Measurements from ENCODE around the gene TAS2R60. TPM values are rescaled to one million over a fixed set of nuclear protein-coding genes. Genes with fewer than 3 reads are reported as not detected.
"Not testable (repeated sequence)": the region's sequence is repeated elsewhere in the genome, so short reads cannot be mapped to it uniquely, and the experiment has no call there.

TAS2R60 gene
- total RNA-seq, 1 donor from 2014 or later: not detected

DNA sequence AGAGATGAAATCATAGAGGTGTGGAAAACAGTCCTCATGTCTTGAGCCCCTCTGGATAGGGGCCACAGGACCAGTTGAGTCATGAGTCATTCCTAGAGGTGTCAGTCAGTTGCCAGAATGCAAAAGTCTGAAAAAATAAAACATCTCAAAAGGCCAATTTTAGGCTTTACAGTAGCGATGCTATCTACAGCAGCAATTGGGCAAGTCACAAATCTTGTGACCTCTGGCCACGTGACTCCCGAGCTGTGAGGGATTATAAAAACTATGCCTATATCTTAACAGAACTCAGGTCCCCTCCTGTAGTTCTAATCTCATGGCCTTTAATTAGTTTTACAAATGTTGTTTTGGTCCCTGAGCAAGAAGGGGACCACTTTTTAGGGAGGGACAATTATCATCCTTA is 18.8 kb downstream of the TAS2R60 start:
- no peaks in the 10 kb centered on the region for H3K36me3 Mint-ChIP-seq
- H3K27me3 Mint-ChIP-seq: peaks cover 2% of the 10 kb centered on the region
- H3K9me3 Mint-ChIP-seq: peaks cover 4% of the 10 kb centered on the region
- no peak overlapping the region for H3K4me3 Mint-ChIP-seq
- no peak overlapping the region for H3K27ac Mint-ChIP-seq
- H3K4me1 Mint-ChIP-seq (ENCODE audit: unreplicated experiment): no peaks in the 10 kb centered on the region
- TF ChIP-seq, protein P1, sequence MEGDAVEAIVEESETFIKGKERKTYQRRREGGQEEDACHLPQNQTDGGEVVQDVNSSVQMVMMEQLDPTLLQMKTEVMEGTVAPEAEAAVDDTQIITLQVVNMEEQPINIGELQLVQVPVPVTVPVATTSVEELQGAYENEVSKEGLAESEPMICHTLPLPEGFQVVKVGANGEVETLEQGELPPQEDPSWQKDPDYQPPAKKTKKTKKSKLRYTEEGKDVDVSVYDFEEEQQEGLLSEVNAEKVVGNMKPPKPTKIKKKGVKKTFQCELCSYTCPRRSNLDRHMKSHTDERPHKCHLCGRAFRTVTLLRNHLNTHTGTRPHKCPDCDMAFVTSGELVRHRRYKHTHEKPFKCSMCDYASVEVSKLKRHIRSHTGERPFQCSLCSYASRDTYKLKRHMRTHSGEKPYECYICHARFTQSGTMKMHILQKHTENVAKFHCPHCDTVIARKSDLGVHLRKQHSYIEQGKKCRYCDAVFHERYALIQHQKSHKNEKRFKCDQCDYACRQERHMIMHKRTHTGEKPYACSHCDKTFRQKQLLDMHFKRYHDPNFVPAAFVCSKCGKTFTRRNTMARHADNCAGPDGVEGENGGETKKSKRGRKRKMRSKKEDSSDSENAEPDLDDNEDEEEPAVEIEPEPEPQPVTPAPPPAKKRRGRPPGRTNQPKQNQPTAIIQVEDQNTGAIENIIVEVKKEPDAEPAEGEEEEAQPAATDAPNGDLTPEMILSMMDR (conservative IDR thresholded peaks at IDR 0.05): no peak
- DNase-seq (ENCODE audit: extremely low spot score, unreplicated experiment): no peak

- peaks cover 4% of the 10 kb centered on the region for H3K9me3 Mint-ChIP-seq
- no peak for DNase-seq (ENCODE audit: extremely low spot score, unreplicated experiment)
- no peaks in the 10 kb centered on the region for H3K36me3 Mint-ChIP-seq
- TF ChIP-seq, protein P1 (conservative IDR thresholded peaks at IDR 0.05): no peak
- H3K4me1 Mint-ChIP-seq (ENCODE audit: unreplicated experiment): no peaks in the 10 kb centered on the region
- H3K4me3 Mint-ChIP-seq: no peak overlapping the region
- H3K27me3 Mint-ChIP-seq: no peaks in the 10 kb centered on the region
- no peak overlapping the region for H3K27ac Mint-ChIP-seq
Observed at GRCh38 chr7:143463556-143463955, 20.3 kb downstream of the TAS2R60 start.

DNA sequence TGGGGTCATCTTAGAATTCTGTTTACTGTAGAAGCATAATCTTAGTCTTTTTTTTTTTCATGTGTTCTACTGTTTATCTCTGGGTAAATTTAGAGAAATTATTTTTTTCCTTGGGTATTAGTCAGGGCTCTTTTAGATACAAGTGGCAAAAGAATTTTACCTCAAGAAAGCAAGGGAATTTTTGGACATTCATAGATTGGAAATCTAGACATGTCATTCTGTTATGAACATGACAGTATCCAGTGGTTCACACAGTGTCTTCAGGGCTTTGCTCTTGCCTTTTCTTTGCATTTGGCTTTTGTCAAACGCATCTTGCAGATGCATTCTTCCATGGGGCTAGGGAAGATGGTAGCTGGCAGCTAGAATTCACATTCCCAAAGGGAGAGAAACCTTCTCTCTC is 20.7 kb downstream of the TAS2R60 start:
- H3K9me3 Mint-ChIP-seq: peaks cover 4% of the 10 kb centered on the region
- no peaks in the 10 kb centered on the region for H3K4me1 Mint-ChIP-seq (ENCODE audit: unreplicated experiment)
- H3K27ac Mint-ChIP-seq: no peak overlapping the region
- TF ChIP-seq, protein P1 (conservative IDR thresholded peaks at IDR 0.05): no peak
- no peak for DNase-seq (ENCODE audit: extremely low spot score, unreplicated experiment)
- no peaks in the 10 kb centered on the region for H3K27me3 Mint-ChIP-seq
- H3K4me3 Mint-ChIP-seq: no peak overlapping the region
- no peaks in the 10 kb centered on the region for H3K36me3 Mint-ChIP-seq

- Mint-ChIP-seq H3K4me3 (peak overlapping the region; percentile 6), H3K27ac (peak overlapping the region; percentile 19), H3K27me3 (no peaks in the 10 kb centered on the region), H3K4me1 (ENCODE audit: unreplicated experiment) (no peaks in the 10 kb centered on the region), H3K9me3 (no peaks in the 10 kb centered on the region), H3K36me3 (peaks cover 3% of the 10 kb centered on the region)
- TF ChIP-seq, protein P1 (conservative IDR thresholded peaks at IDR 0.05): no peak
- no peak for DNase-seq (ENCODE audit: extremely low spot score, unreplicated experiment)
Observed at GRCh38 chr7:143467724-143468123, 24.5 kb downstream of the TAS2R60 start.

DNA sequence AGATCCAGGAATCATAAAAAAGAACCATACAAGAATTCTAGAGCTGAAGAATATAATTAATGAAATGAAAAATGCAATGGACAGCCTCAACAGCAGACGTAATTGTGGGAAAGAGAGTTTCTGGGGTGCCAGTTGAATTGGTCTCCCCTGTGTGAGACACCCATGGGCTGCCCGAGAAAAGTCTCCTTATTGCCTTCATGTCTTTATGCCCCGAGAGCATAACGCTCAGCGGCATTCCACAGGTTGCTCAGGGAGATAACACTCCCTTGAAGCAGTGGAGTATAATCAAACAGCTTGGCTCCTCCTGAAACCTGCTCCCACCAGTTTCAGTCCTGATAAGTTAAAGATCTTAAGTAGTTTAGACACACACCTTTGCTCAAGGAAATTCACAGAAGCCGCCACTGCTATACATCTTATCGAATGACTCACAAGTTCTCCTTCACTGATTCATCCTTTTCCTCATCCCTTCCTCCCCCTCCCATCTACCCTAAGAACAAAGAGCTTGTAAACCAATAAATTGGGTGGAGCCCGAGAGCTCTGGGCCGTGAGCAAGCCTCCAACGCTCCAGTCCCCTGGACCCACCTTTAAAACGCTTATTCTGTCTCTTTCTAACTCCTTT is 28.9 kb downstream of the TAS2R60 start:
- not testable (repeated sequence) for H3K36me3 Mint-ChIP-seq; DNase-seq (ENCODE audit: extremely low spot score, unreplicated experiment); H3K27me3 Mint-ChIP-seq; H3K9me3 Mint-ChIP-seq; H3K4me1 Mint-ChIP-seq (ENCODE audit: unreplicated experiment)
- Mint-ChIP-seq H3K4me3 (peak overlapping the region; percentile 75), H3K27ac (peak overlapping the region; percentile 95)

DNA sequence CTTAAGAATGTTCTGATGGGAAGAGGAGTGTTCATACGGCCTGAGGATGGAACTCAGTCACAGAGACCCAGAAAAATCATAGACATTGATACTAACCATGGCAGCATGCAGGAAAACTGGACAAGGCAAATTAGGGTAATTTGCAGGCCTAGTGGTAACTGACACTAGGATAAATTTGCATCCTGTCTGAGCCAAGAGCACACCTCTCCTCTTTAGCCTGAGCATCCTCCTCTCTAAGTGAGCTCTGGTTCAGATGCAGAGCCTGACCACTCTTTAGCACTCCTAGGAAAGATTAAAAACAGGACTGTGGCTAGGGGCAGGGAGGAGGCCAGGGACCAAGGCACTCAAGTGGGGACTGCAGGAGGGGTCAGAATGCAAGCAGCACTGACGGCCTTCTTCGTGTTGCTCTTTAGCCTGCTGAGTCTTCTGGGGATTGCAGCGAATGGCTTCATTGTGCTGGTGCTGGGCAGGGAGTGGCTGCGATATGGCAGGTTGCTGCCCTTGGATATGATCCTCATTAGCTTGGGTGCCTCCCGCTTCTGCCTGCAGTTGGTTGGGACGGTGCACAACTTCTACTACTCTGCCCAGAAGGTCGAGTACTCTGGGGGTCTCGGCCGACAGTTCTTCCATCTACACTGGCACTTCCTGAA is 34.4 kb downstream of the TAS2R60 start, which contains the start of gene TAS2R41:
TSS of gene TAS2R41 (plus strand) at position 373 of the 650 bp plus-strand sequence. CDS start at position 373, 0 bp downstream.
- H3K36me3 Mint-ChIP-seq: no peaks in the 10 kb centered on the region
- H3K4me3 Mint-ChIP-seq: no peak within 1 kb of the TSS
- TF ChIP-seq, protein P1 (conservative IDR thresholded peaks at IDR 0.05): no peak
- H3K4me1 Mint-ChIP-seq (ENCODE audit: unreplicated experiment): no peaks in the 10 kb centered on the region
- no peaks in the 10 kb centered on the region for H3K27me3 Mint-ChIP-seq
- no peak for DNase-seq (ENCODE audit: extremely low spot score, unreplicated experiment)
- H3K9me3 Mint-ChIP-seq: peaks cover 7% of the 10 kb centered on the region
- H3K27ac Mint-ChIP-seq: peak within 1 kb of the TSS; percentile 40

All from type B pancreatic cell (in vitro differentiated cells).